SK-N-SH treated with all-trans-retinoic acid at 6 μM for 48 hours (cell line): ENCODE measurements around the gene CLEC20A.

Experiments
- ATAC-seq: fragments of 200-7000 bp; cut with Tn5 transposase; 3 replicates; pipeline ENCODE4 v1.9.1; 2020; ENCODE audit warnings: mild to moderate bottlenecking, moderate library complexity
- ARNTL ChIP-seq: fragments of 450-650 bp; formaldehyde crosslinking; IDR thresholded peaks from 2 replicates; pipeline ENCODE4 v1.5.0; 2020; ENCODE audit warnings: low read depth, mild to moderate bottlenecking, moderate library complexity, borderline replicate concordance
- BACH2 ChIP-seq: fragments of 250-450 bp; sonication (Bioruptor Pico); IDR thresholded peaks from 2 replicates; pipeline ENCODE4 v1.9.0; 2021; ENCODE audit warnings: mild to moderate bottlenecking, borderline replicate concordance
- CREB5 ChIP-seq: fragments of 250-450 bp; sonication (Bioruptor Pico); IDR thresholded peaks from 2 replicates; pipeline ENCODE4 v1.5.1; 2020; ENCODE audit warnings: low read depth, mild to moderate bottlenecking, moderate library complexity
- CSRNP3 ChIP-seq: fragments of 250-450 bp; sonication (Bioruptor Pico); IDR thresholded peaks from 2 replicates; pipeline ENCODE4 v1.5.1; 2021; ENCODE audit warnings: mild to moderate bottlenecking, moderate library complexity
- ESRRG ChIP-seq: fragments of 250-450 bp; sonication (Bioruptor Pico); IDR thresholded peaks from 2 replicates; pipeline ENCODE4 v1.6.1; 2021; ENCODE audit warnings: mild to moderate bottlenecking
- GLIS3 ChIP-seq: fragments of 250-450 bp; sonication (Bioruptor Pico); IDR thresholded peaks from 2 replicates; pipeline ENCODE4 v1.5.0; 2020; ENCODE audit warnings: mild to moderate bottlenecking, moderate library complexity
- OSR1 ChIP-seq: fragments of 250-450 bp; sonication (Bioruptor Pico); IDR thresholded peaks from 2 replicates; pipeline ENCODE4 v1.8.0; 2022; ENCODE audit warnings: moderate library complexity, mild to moderate bottlenecking, inconsistent platforms
- PATZ1 ChIP-seq: fragments of 250-450 bp; sonication (Bioruptor Pico); IDR thresholded peaks from 2 replicates; pipeline ENCODE4 v1.8.0; 2020; ENCODE audit warnings: mild to moderate bottlenecking, moderate library complexity, borderline replicate concordance
- POU6F1 ChIP-seq: fragments of 250-450 bp; sonication (Bioruptor Pico); IDR thresholded peaks from 2 replicates; pipeline ENCODE4 v1.8.0; 2021; ENCODE audit warnings: low read depth, mild to moderate bottlenecking, moderate library complexity, borderline replicate concordance
- PPARA ChIP-seq: fragments of 250-450 bp; sonication (Bioruptor Pico); IDR thresholded peaks from 2 replicates; pipeline ENCODE4 v1.5.0; 2020; ENCODE audit warnings: mild to moderate bottlenecking, borderline replicate concordance
- TCF4 ChIP-seq: fragments of 250-450 bp; sonication (Bioruptor Pico); IDR thresholded peaks from 2 replicates; pipeline ENCODE4 v1.8.0; 2021; ENCODE audit warnings: mild to moderate bottlenecking, moderate library complexity, borderline replicate concordance
- TSHZ2 ChIP-seq: fragments of 250-450 bp; sonication (Bioruptor Pico); IDR thresholded peaks from 2 replicates; pipeline ENCODE4 v1.5.0; 2020; ENCODE audit warnings: mild to moderate bottlenecking, moderate library complexity
- ZFP30 ChIP-seq: fragments of 450-650 bp; formaldehyde crosslinking; IDR thresholded peaks from 2 replicates; pipeline ENCODE4 v1.5.0; 2022; ENCODE audit warnings: mild to moderate bottlenecking, moderate library complexity
- ZNF565 ChIP-seq: fragments of 450-650 bp; formaldehyde crosslinking; conservative IDR thresholded peaks from 2 replicates; pipeline ENCODE4 v1.5.0; 2020; ENCODE audit warnings: low read depth, mild to moderate bottlenecking, moderate library complexity
- ZNF70 ChIP-seq: fragments of 450-650 bp; formaldehyde crosslinking; IDR thresholded peaks from 2 replicates; pipeline ENCODE4 v1.5.0; 2020; ENCODE audit warnings: mild to moderate bottlenecking, moderate library complexity

Gene CLEC20A

GRCh38 chr1:178500936-178501554 lies 4.3 kb upstream of the CLEC20A start (continued):
- TF ChIP-seq TSHZ2 (CRISPR knock-in tag), result no peak

- TF ChIP-seq ESRRG (no peak), ZFP30 (CRISPR knock-in tag) (no peak), TCF4 (CRISPR knock-in tag) (no peak), ZNF565 (no peak)
- ATAC-seq, result peak; percentile 61
Measured at GRCh38 chr1:178500091-178500770, 3.5 kb upstream of the CLEC20A start.

GRCh38 chr1:178498896-178499675 lies 2.3 kb upstream of the CLEC20A start:
- TF ChIP-seq ZNF565 (no peak), CREB5 (CRISPR knock-in tag) (no peak), ZFP30 (CRISPR knock-in tag) (no peak), PPARA (CRISPR knock-in tag) (no peak), BACH2 (CRISPR knock-in tag) (no peak), OSR1 (CRISPR knock-in tag) (no peak)
- ATAC-seq, result no peak

- TF ChIP-seq GLIS3, result no peak
- no peak for TF ChIP-seq TSHZ2 (CRISPR knock-in tag)
- TF ChIP-seq OSR1 (CRISPR knock-in tag), result no peak
- TF ChIP-seq PATZ1 (CRISPR knock-in tag), result no peak
- no peak for TF ChIP-seq ZNF70 (CRISPR knock-in tag)
Measured at GRCh38 chr1:178497903-178498478, 1.2 kb upstream of the CLEC20A start.

GRCh38 chr1:178495741-178496409 lies 889 bp downstream of the CLEC20A start:
- ATAC-seq, result no peak
- no peak for TF ChIP-seq ARNTL
- no peak for TF ChIP-seq POU6F1 (CRISPR knock-in tag)
- no peak for TF ChIP-seq ZNF70 (CRISPR knock-in tag)
- TF ChIP-seq CSRNP3 (CRISPR knock-in tag), result no peak
- no peak for TF ChIP-seq TCF4 (CRISPR knock-in tag)

More at GRCh38 chr1:178497903-178498478, 1.2 kb upstream of the CLEC20A start:
- no peak for ATAC-seq
